ENCODE data around the gene RFT1.

RFT1 gene, protein sequence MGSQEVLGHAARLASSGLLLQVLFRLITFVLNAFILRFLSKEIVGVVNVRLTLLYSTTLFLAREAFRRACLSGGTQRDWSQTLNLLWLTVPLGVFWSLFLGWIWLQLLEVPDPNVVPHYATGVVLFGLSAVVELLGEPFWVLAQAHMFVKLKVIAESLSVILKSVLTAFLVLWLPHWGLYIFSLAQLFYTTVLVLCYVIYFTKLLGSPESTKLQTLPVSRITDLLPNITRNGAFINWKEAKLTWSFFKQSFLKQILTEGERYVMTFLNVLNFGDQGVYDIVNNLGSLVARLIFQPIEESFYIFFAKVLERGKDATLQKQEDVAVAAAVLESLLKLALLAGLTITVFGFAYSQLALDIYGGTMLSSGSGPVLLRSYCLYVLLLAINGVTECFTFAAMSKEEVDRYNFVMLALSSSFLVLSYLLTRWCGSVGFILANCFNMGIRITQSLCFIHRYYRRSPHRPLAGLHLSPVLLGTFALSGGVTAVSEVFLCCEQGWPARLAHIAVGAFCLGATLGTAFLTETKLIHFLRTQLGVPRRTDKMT

GRCh38 chr3:53130179-53131061 lies at the start of gene RFT1:
Gene RFT1, minus strand, starts transcription at chr3:53130435. Its CDS starts 35 bp downstream, at chr3:53130400.
- intact Hi-C loops (cut with DNase I), result loop anchor here (5.0 kb wide), 1 partner anchor 67 kb away; no protein-coding TSS in a partner anchor
- peak; percentile 93 to 99 (median 97) for DNase-seq

- DNase-seq, result no peak
- intact Hi-C loops (cut with DNase I), result no loop called here
Measured at GRCh38 chr3:53179580-53179979, 49.3 kb upstream of the RFT1 start.

DNA sequence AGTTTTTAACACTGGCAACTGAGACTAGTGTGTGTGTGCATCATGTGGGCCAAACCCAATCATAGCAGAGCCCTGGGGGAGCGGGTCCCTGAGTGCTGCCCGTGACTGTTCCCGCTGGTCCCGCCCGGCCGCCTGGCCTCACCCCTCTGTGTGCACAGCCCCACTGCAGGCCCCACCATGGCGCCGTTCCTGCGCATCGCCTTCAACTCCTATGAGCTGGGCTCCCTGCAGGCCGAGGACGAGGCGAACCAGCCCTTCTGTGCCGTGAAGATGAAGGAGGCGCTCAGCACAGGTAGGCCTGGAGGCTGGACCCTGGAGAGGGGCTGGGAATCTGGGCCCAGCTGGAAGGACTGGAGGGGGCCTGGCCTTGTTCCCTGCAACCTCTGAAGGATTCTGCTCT lies 48.0 kb upstream of the RFT1 start:
- intact Hi-C loops (cut with DNase I), result no loop called here
- DNase-seq, result no peak

- no peak for DNase-seq
- intact Hi-C loops (cut with DNase I), result no loop called here
Measured at GRCh38 chr3:53175613-53176540, 45.6 kb upstream of the RFT1 start.

DNA sequence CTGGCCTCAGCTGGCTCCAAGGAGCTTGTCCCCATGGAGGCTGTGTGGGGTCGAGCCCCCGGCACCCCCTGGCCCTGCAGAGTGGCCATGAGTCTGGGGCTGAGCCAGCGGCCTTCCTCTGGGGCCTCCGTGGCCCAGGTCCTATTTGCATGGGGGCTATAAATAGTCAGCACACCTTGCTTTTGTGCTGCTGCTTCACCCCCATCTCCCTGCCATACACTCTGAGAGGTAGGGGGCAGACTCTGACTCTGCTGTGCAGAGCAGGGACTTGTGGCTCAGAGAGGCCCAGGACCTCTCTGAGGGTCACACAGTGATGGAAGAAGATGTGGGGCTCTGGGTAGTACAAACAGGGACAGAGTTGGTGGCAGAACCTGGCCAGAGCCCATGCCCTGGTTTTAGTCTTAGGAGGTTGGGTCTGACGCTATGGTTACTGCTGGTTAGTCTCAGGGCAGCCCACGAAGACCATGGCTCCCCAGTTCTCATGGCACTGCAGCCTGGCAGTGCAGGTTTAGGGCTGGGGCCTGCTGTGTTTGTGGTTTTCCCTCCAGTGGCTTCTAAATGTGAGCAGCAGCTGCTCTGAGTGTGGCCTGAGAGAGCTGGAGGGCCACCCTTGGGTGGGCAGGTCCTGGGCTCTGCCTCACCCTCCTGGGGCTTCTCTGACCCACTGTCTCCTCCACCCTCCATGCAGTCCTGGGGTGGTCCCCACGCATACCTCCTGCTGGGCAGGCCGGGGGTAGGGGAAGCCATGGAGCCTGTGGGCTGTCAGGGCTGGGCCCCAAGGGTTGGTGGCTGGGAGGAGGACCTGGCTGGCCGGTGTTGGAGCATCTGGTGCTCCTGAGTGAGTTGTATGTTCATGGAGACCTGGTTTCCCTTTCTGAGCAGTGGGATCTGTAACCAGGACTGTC lies 44.4 kb upstream of the RFT1 start:
- intact Hi-C loops (cut with DNase I), result no loop called here
- DNase-seq, result no peak

DNA sequence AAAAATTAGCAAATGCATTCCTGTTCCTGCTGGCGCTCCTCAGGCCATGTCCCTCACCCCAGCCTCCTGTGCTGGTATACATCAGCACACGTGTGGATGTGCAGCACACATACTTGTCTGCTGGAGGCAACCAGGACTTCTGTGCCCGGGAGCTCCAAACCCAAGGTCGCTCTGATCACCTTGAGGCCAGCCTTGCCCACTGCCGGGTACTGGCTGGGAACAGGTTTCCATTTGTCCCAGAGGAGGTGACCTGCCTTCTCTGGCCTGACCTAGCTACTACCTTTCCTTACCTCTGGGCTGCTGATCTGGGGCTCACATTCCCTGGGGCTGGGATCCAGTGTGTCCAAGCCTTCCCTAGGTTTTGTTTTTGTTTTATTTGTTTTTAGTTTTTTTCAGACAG lies 42.9 kb upstream of the RFT1 start:
- intact Hi-C loops (cut with DNase I), result no loop called here
- DNase-seq, result no peak

DNA sequence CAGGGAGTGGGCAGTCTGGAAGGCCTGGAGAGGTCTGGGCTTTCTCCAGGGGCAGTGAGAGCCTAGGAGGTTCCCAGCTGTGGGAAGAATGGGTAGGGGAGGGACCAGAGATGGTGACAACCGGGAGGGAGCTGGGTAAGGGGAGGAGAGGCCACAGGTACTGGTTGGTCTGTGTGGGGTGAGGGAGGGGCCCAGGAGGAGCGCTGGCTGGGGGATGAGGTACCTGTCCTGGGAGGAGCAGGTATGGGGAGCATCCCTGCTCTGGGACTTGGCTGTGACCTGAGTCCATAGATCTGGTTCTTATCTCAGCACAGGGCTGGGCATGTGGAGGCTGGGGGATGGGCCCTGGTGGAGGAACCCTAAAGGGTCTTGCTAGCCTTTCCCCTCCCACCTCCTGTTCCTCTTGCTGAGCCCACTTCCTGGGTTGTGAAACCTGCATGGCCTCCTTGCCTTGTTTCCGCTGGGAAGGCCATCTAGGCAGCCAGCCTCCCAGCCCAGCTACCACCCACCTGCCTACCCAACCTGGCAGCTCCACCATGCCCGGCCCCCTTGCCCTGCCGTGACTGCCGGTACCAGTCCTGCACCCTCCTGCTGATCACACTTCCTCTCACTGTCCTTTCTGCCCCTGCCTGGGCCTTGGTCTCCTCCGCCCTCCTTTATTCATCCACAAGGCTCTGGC lies 41.7 kb upstream of the RFT1 start:
- DNase-seq, result peak in 4 of 42 donors; percentile 11 to 55 (median 44)
- intact Hi-C loops (cut with DNase I), result no loop called here

DNA sequence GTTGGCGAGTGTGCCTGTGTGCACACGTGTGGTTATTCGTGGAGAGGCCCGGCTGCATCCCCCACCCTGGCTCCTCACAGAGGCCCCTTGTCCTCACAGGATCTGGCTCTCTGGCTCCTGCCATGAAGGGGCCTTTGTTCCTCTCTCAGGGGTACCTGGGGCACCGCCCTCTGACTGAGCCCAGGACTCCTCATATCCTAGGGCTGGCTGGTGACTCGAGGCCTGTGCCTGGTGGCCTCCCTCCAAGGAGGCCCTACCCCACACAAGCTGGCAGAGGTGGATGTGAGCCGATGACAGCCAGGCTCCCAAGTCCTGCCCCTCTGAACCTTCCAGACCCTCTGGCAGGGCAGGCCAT lies 40.8 kb upstream of the RFT1 start:
- no peak for DNase-seq
- intact Hi-C loops (cut with DNase I), result no loop called here

DNA sequence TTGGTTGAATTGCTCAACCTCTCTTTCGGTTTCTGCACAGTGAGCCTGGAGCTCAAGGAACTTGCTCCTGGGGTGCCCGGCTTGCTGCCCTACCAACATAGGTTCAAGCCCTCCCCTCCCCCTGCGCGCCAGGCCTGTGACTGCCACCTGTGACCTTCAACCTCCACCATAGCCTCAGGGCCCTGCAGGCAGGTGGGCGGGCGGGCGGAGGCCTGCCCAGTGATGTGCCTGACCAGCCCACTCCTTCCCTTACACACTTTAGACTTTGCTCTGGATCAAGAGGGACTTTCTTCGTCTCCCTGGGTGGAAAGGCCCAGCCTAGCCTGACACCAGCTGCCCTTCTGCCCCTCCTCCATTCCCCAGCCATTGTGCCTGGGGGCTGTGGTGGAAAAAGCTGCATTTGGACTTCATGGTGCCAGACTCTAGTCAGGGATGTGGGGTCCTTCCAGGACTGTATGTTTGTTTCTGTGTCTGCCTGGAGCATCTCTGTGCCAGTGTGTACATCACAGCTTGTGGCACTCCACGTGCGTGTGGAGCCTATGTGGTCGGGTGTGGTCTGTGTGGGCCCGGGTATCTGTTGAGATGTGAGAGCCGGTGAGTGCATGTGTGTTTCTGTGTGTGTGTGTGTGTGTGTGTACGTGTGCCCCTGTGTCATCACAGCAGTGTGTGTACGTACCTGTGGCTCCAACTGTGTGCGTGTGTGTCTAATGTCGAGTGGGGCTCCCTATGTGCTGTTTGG lies 40.3 kb upstream of the RFT1 start:
- intact Hi-C loops (cut with DNase I), result no loop called here
- peak in 11 of 42 donors; percentile 25 to 62 (median 50) for DNase-seq

- no peak for DNase-seq
- intact Hi-C loops (cut with DNase I), result no loop called here
Measured at GRCh38 chr3:53169832-53170324, 39.6 kb upstream of the RFT1 start.

DNA sequence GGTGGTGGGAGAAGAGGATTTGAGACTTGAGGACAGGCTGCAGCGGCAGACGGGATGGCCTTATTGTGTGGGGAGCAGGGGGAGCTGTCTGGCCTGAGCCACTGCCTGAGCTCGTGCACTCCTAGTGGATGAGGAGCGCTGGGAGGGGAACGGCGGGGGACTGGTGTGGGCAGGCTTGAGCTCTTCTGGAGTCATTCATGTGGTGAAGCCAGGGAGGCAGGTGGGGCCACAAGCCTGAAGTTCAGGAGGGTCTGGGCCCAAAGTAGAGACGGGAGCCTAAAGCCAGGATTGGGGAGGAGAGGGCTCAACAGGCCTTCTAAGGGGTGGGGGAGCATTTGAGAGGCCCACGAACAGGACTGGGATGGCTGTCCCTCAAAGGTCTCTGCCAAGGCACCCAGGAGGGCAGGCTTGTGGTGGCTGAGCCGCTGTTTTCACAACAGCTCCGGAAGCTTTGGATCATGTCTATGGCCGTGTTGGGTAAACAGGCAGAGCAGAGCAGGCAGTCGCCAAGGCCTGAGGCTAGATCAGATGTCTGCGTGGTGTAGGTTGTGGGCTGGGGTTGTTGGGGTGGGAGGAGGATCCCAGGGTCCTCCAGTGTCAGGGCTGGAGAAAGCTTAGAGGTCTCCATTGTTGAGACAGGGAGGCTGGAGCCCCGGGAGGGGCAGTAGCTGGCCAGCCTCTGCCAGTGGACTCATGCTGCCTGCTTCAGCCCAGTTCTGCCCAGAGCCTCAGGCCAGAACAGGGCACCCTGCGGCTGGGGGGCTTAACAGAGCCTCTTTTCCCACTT lies 39.0 kb upstream of the RFT1 start:
- peak in 7 of 42 donors; percentile 13 to 49 (median 35) for DNase-seq
- intact Hi-C loops (cut with DNase I), result no loop called here

DNA sequence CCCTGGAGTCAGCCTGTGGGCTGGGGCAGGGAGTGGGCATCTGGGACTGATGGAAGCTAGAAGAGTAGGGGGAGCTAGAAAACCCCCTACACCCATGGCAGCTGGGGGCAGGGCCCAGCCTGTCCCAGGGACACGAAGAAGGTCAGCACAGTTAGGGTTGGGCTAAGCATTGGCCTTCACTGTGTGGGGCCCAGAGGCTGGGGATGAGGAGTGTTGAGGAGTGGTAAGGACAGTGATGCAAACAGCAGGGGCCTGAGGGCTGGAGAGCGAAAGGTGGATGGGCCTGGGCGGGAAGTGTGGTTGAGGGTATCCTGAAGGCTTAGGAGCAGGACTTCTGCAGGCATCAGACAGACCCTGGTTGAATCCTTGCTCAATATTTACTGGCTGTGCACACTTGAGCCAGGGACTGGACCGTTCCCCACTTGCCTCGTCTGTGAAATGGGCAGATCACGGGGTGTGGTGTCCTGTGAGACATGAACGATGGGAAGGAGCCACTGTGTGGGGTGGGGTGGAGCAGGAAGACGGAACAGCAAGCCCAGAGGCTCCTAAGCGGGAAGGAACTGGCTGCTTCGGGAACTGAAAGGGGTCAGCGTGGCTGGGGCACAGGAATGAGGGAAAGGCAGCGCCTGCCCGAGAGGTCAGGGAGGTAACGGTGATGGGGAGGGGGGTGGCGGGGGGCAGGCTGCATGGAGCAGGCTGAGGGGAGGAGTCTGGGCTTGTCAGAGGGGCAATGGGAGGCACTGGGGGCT lies 38.1 kb upstream of the RFT1 start:
- DNase-seq, result peak in 1 of 42 donors; percentile 26
- intact Hi-C loops (cut with DNase I), result no loop called here

- peak in 11 of 42 donors; percentile 16 to 74 (median 45) for DNase-seq
- intact Hi-C loops (cut with DNase I), result no loop called here
Measured at GRCh38 chr3:53167418-53168174, 37.4 kb upstream of the RFT1 start.

DNA sequence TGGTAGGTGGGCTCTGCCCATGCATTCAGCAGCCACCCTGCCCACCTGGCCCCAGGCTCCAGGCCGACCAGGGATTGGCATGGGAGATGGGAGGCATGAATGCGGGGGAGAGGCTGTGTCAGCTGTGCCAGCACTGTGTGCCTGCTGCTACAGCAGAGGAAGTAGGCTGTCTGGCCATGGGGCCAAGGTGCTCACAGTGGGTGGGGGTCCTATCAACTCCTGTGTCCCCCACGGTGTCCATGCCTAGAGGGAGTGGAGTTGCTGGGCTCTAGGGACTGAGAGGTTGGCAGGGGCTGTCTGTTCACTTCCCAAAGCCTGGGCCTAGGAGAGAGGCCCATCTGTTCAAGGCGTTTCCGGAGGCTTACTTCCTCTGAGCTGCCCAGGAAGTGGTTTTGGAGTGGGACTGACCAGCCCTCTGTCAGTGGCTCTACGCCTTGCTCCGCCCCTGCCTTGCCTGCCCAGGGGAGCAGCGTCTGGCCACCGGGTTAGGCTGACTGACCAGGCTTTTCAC lies 36.6 kb upstream of the RFT1 start:
- peak in 32 of 42 donors; percentile 26 to 71 (median 52) for DNase-seq
- intact Hi-C loops (cut with DNase I), result no loop called here

All from head of caudate nucleus (tissue), 42 donors.